T-cell (primary cell): Measurements from ENCODE around the gene SEMG2. TPM values are rescaled to one million over a fixed set of nuclear protein-coding genes. Genes with fewer than 3 reads are reported as not detected.

Source experiments
- ATAC-seq, 4 experiments: fragments of 200-7000 bp in 3 of 4; fragments of 150-1000 bp in 1 of 4; cut with Tn5 transposase; replicated peaks in 1 of 4; 1 replicate in 3 of 4; 2 replicates in 1 of 4; pipeline ENCODE4 v1.10.0; 2021; ENCODE audit warnings: moderate library complexity in 3 of 4, mild to moderate bottlenecking in 2 of 4, moderate number of reproducible peaks in 1 of 4
- CTCF ChIA-PET, 2 donors: fragments of 300-600 bp; sonication (Branson Sonifier 250); formaldehyde crosslinking; loops; one replicate each; lab custom pipeline; 2022; ENCODE audit warnings: antibody characterized with exemption in 2 of 2; lab: Charles Lee
- POLR2A ChIA-PET, 2 donors: fragments of 300-600 bp; sonication (Branson Sonifier 250); formaldehyde crosslinking; loops; one replicate each; lab custom pipeline; 2022; ENCODE audit warnings: antibody characterized with exemption in 2 of 2; lab: Charles Lee
- DNase-seq, 35 experiments: peaks; one replicate each; pipeline versions ENCODE4 v3.0.0 to v3.0.0-alpha.2; 2013 to 2023
- H3K27ac ChIP-seq: one replicate; pipeline ENCODE4 v1.5.1; 2013; ENCODE audit warnings: low read length
- H3K27me3 ChIP-seq, 2 experiments: replicated peaks in 1 of 2; 1 replicate in 1 of 2; 2 replicates in 1 of 2; pipeline versions ENCODE4 v1.6.1 to v1.7.0; 2013; ENCODE audit warnings: low read length in 1 of 2, mixed read lengths in 1 of 2; ENCODE audit not compliant: control insufficient read depth in 2 of 2, insufficient read depth in 2 of 2; ENCODE audit errors: extremely low read depth in 1 of 2
- H3K36me3 ChIP-seq, 2 donors: 1 replicate in 1 of 2; 2 replicates in 1 of 2; pipeline versions ENCODE4 v1.6.1 to v1.7.0; 2013; ENCODE audit warnings: low read length in 1 of 2; ENCODE audit not compliant: control insufficient read depth in 2 of 2, insufficient read depth in 1 of 2; ENCODE audit errors: extremely low read depth in 1 of 2
- H3K4me1 ChIP-seq, 2 experiments: 1 replicate in 1 of 2; 2 replicates in 1 of 2; pipeline versions ENCODE4 v1.6.1 to v1.7.0; 2013; ENCODE audit warnings: low read length in 2 of 2, mixed read lengths in 1 of 2; ENCODE audit not compliant: insufficient read depth in 2 of 2, control insufficient read depth in 1 of 2; ENCODE audit errors: extremely low read depth in 1 of 2
- H3K4me3 ChIP-seq, 2 donors: 1 replicate in 1 of 2; 2 replicates in 1 of 2; pipeline versions ENCODE4 v1.5.1 to v1.7.0; 2013; ENCODE audit warnings: mild to moderate bottlenecking in 2 of 2, low read length in 1 of 2, moderate library complexity in 1 of 2; ENCODE audit not compliant: control insufficient read depth in 1 of 2; ENCODE audit errors: extremely low read depth in 1 of 2
- H3K9me3 ChIP-seq: 2 replicates; pipeline ENCODE4 v1.7.0; 2013
- H3K27ac Mint-ChIP-seq, 2 donors: one replicate each; pipeline ENCODE4 v1.8.0; 2020 to 2021; ENCODE audit warnings: mild to moderate bottlenecking in 2 of 2, mixed read lengths in 2 of 2
- H3K27me3 Mint-ChIP-seq, 2 donors: one replicate each; pipeline ENCODE4 v1.8.0; 2021 to 2022; ENCODE audit warnings: mixed read lengths in 2 of 2
- H3K36me3 Mint-ChIP-seq: one replicate; pipeline ENCODE4 v1.8.0; 2021; ENCODE audit warnings: mixed read lengths
- H3K4me1 Mint-ChIP-seq, 3 donors: one replicate each; pipeline ENCODE4 v1.8.0; 2020 to 2022; ENCODE audit warnings: mixed read lengths in 3 of 3, mild to moderate bottlenecking in 1 of 3
- H3K4me3 Mint-ChIP-seq, 3 donors: one replicate each; pipeline ENCODE4 v1.8.0; 2020 to 2022; ENCODE audit warnings: mild to moderate bottlenecking in 3 of 3, mixed read lengths in 3 of 3, moderate library complexity in 3 of 3
- H3K9me3 Mint-ChIP-seq, 3 donors: one replicate each; pipeline ENCODE4 v1.8.0; 2020 to 2022; ENCODE audit warnings: mixed read lengths in 3 of 3
- WGBS: methylation state at CpG from one replicate; pipeline ENCODE4 v1.1.5; 2013; ENCODE audit warnings: missing lambda C conversion rate; ENCODE audit not compliant: insufficient coverage; 5-methylcytosine and 5-hydroxymethylcytosine counted together
- total RNA-seq, 35 experiments: library from RNA in 6 of 35; stranded (reverse) in 6 of 35; fragments of 120-200 nt in 1 of 35; gene quantifications; one replicate each; pipeline versions ENCODE4 v1.2.1 to v1.2.4 and lab custom pipeline; 2013 to 2026

SEMG2 gene
- total RNA-seq, 5 donors from 2014 or later (not counting 1 experiment from before 2014, with no cell fraction given) = not detected

DNA sequence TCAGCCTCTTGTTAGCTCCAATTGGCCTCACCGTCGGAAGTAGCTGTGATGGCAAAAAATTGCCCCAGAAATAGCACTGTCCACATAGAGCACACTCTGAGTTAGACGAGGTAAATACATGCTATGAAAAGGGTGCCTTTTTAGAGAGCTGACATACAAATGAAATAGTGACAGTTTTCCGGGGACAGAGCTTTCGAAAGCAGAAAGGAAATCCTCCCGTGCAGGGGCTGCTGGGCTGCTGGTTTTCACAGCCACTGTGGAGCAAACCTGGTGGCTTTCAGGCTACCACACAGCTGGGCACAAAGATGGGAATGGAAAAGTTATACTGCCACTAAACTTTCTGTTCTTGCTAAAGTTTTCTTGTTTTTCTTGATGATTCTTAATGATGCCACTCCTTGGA is 24.9 kb downstream of the SEMG2 start:
- Histone ChIP-seq H3K4me1 (no peaks in the 10 kb centered on the region), H3K27me3 (peaks cover 4 to 6% of the 10 kb centered on the region in 2 experiments), H3K27ac (no peak overlapping the region), H3K4me3 (no peak overlapping the region), H3K36me3 (no peaks in the 10 kb centered on the region), H3K9me3 (no peaks in the 10 kb centered on the region)
- no peak overlapping the region for H3K27ac Mint-ChIP-seq
- peaks cover 42 to 56% of the 10 kb centered on the region in 2 donors for H3K27me3 Mint-ChIP-seq
- H3K4me1 Mint-ChIP-seq = no peaks in the 10 kb centered on the region
- ATAC-seq = no peak
- H3K4me3 Mint-ChIP-seq = no peak overlapping the region
- no peaks in the 10 kb centered on the region for H3K36me3 Mint-ChIP-seq
- POLR2A ChIA-PET = no interaction called here
- no peak for DNase-seq
- WGBS = 0% methylated on average over 2 of the region's 6 CpGs
- H3K9me3 Mint-ChIP-seq = no peaks in the 10 kb centered on the region
- CTCF ChIA-PET = interaction anchor here in 1 of 2 donors (0.7 kb wide), 1 partner anchor 59 kb away, joined by 3 read pairs; no protein-coding TSS in a partner anchor

DNA sequence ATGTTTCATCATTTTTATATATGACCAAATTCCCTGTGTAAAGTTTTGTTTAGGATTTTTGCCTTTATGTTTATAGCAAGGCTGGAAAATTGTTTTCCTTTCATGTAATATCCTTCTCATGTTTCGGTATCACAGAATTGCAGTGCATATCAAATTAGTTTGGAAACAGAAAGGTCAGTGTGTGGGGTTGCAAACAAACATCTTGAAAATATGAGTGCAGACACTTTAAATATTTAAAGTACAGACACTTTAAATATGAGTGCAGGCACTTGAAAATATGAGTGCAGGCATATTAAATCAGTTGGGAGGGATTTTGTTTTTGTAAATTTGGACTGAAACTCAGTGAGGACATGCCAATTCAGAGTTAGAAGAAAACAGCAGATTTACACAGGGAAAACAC is 26.7 kb downstream of the SEMG2 start:
- Mint-ChIP-seq H3K27me3 (peaks cover 55 to 68% of the 10 kb centered on the region in 2 donors), H3K27ac (no peak overlapping the region), H3K36me3 (no peaks in the 10 kb centered on the region), H3K9me3 (no peaks in the 10 kb centered on the region), H3K4me1 (no peaks in the 10 kb centered on the region), H3K4me3 (no peak overlapping the region)
- no peak for DNase-seq
- Histone ChIP-seq H3K36me3 (no peaks in the 10 kb centered on the region), H3K9me3 (no peaks in the 10 kb centered on the region), H3K27ac (no peak overlapping the region), H3K27me3 (peaks cover 2 to 7% of the 10 kb centered on the region in 2 experiments), H3K4me3 (no peak overlapping the region), H3K4me1 (no peaks in the 10 kb centered on the region)
- no CpG with 5 or more reads among the region's 1 CpG for WGBS
- no peak for ATAC-seq
- ChIA-PET POLR2A (no interaction called here), CTCF (no interaction called here)

- POLR2A ChIA-PET = no interaction called here
- H3K9me3 Mint-ChIP-seq = no peaks in the 10 kb centered on the region
- DNase-seq (no peak), ATAC-seq (no peak)
- H3K4me1 ChIP-seq = no peaks in the 10 kb centered on the region
- H3K27me3 ChIP-seq = peaks cover 2 to 15% of the 10 kb centered on the region in 2 experiments
- no peaks in the 10 kb centered on the region for H3K36me3 ChIP-seq
- H3K4me3 ChIP-seq = no peak overlapping the region
- no peak overlapping the region for H3K4me3 Mint-ChIP-seq
- no peaks in the 10 kb centered on the region for H3K9me3 ChIP-seq
- no peak overlapping the region for H3K27ac ChIP-seq
- CTCF ChIA-PET = no interaction called here
- peaks cover 55 to 73% of the 10 kb centered on the region in 2 donors for H3K27me3 Mint-ChIP-seq
- no peak overlapping the region for H3K27ac Mint-ChIP-seq
- H3K4me1 Mint-ChIP-seq = no peaks in the 10 kb centered on the region
- H3K36me3 Mint-ChIP-seq = no peaks in the 10 kb centered on the region
Observed at GRCh38 chr20:45248609-45249008, 27.4 kb downstream of the SEMG2 start.

GRCh38 chr20:45251884-45252560 is 30.8 kb downstream of the SEMG2 start:
- Mint-ChIP-seq H3K9me3 (no peaks in the 10 kb centered on the region), H3K27me3 (peaks cover 48 to 58% of the 10 kb centered on the region in 2 donors), H3K27ac (no peak overlapping the region), H3K36me3 (no peaks in the 10 kb centered on the region), H3K4me3 (no peak overlapping the region), H3K4me1 (no peaks in the 10 kb centered on the region)
- no peak for ATAC-seq
- peaks cover 2 to 21% of the 10 kb centered on the region in 2 experiments for H3K27me3 ChIP-seq
- 0% methylated on average over 1 of the region's 5 CpGs for WGBS
- POLR2A ChIA-PET = no interaction called here
- no peaks in the 10 kb centered on the region for H3K36me3 ChIP-seq
- DNase-seq = no peak
- no peak overlapping the region for H3K27ac ChIP-seq
- H3K4me1 ChIP-seq = no peaks in the 10 kb centered on the region
- CTCF ChIA-PET = no interaction called here
- H3K4me3 ChIP-seq = no peak overlapping the region
- H3K9me3 ChIP-seq = no peaks in the 10 kb centered on the region

- no peaks in the 10 kb centered on the region for H3K36me3 Mint-ChIP-seq
- Histone ChIP-seq H3K4me3 (no peak overlapping the region), H3K36me3 (no peaks in the 10 kb centered on the region), H3K4me1 (no peaks in the 10 kb centered on the region), H3K27ac (no peak overlapping the region), H3K9me3 (no peaks in the 10 kb centered on the region), H3K27me3 (peaks cover 0 to 21% of the 10 kb centered on the region in 2 experiments)
- H3K9me3 Mint-ChIP-seq = no peaks in the 10 kb centered on the region
- no peaks in the 10 kb centered on the region for H3K4me1 Mint-ChIP-seq
- ChIA-PET POLR2A (no interaction called here), CTCF (interaction anchor here in 1 of 2 donors (0.6 kb wide), 1 partner anchor 340 kb away, joined by 4 read pairs; no protein-coding TSS in a partner anchor)
- DNase-seq (no peak), ATAC-seq (no peak)
- H3K27me3 Mint-ChIP-seq = peaks cover 39 to 51% of the 10 kb centered on the region in 2 donors
- no peak overlapping the region for H3K27ac Mint-ChIP-seq
- WGBS = 81% methylated on average over 3 of the region's 4 CpGs
- no peak overlapping the region for H3K4me3 Mint-ChIP-seq
Observed at GRCh38 chr20:45253261-45253660, 32.1 kb downstream of the SEMG2 start.

- 24% methylated on average over 5 of the region's 7 CpGs for WGBS
- Histone ChIP-seq H3K36me3 (no peaks in the 10 kb centered on the region), H3K4me3 (no peak within 1 kb of the TSS), H3K27me3 (peaks cover 0 to 24% of the 10 kb centered on the region in 2 experiments), H3K4me1 (no peaks in the 10 kb centered on the region), H3K9me3 (no peaks in the 10 kb centered on the region), H3K27ac (no peak within 1 kb of the TSS)
- no peak for DNase-seq
- Mint-ChIP-seq H3K36me3 (no peaks in the 10 kb centered on the region), H3K4me3 (no peak within 1 kb of the TSS), H3K9me3 (no peaks in the 10 kb centered on the region), H3K27ac (no peak within 1 kb of the TSS), H3K27me3 (peaks cover 38 to 46% of the 10 kb centered on the region in 2 donors), H3K4me1 (no peaks in the 10 kb centered on the region)
- POLR2A ChIA-PET = interaction anchor here in 1 of 2 donors (0.6 kb wide), 1 partner anchor 1628 kb away, joined by 3 read pairs; no protein-coding TSS in a partner anchor
- CTCF ChIA-PET = no interaction called here
- no peak for ATAC-seq
Observed at GRCh38 chr20:45254383-45255262, 33.5 kb downstream of the SEMG2 start, which contains the start of gene SLPI. Gene SLPI, minus strand, starts transcription at chr20:45254564. Its CDS starts 21 bp downstream, at chr20:45254543.
